Left lung (tissue), 10 donors: ENCODE results near the gene SLC35A4. TPM values are rescaled to one million over a fixed set of nuclear protein-coding genes. Genes with fewer than 3 reads are reported as not detected.

Experiments
- ATAC-seq: fragments of 200-7000 bp; cut with Tn5 transposase; one replicate; pipeline ENCODE4 v1.9.1; 2020; ENCODE audit warnings: moderate library complexity
- DNase-seq, 4 donors: peaks; one replicate each; pipeline ENCODE4 v3.0.0-alpha.2; 2013 to 2020
- H3K27ac ChIP-seq, 2 donors: fragments of 200-600 bp; sonication (generic) in 1 of 2; one replicate each; pipeline versions ENCODE4 v1.5.0 to v1.8.0; 2020 to 2021
- H3K27me3 ChIP-seq, 2 donors: fragments of 200-600 bp; sonication (generic) in 1 of 2; one replicate each; pipeline versions ENCODE4 v1.5.0 to v1.8.0; 2020 to 2021
- H3K36me3 ChIP-seq, 2 donors: fragments of 200-600 bp; sonication (generic) in 1 of 2; one replicate each; pipeline versions ENCODE4 v1.5.0 to v1.8.0; 2020 to 2021
- H3K4me1 ChIP-seq, 2 donors: fragments of 200-600 bp; one replicate each; pipeline ENCODE4 v1.8.0; 2021
- H3K4me3 ChIP-seq, 2 donors: fragments of 200-600 bp; sonication (generic) in 1 of 2; one replicate each; pipeline versions ENCODE4 v1.5.0 to v1.8.0; 2020 to 2021; ENCODE audit warnings: mild to moderate bottlenecking in 1 of 2
- H3K9me3 ChIP-seq, 2 donors: fragments of 200-600 bp; sonication (generic) in 1 of 2; one replicate each; pipeline versions ENCODE4 v1.5.0 to v1.8.0; 2020 to 2021
- intact Hi-C, 2 donors: fragments of 100-400 bp; cut with DNase I; formaldehyde crosslinking; loops; one replicate each; pipeline versions ENCODE4 v1.11.2 to v1.14.2; 2022
- polyA plus RNA-seq, 6 donors: library from polyadenylated mRNA; unstranded; fragments of 120-200 nt; gene quantifications; one replicate each; pipeline ENCODE4 v1.2.1, GENCODE V29; 2013; ENCODE audit not compliant: insufficient read length in 6 of 6
- total RNA-seq, 2 donors: library from RNA; stranded (reverse); fragmentation: NEBNext Ultra II Directional; extraction: Animal tissue kit (Norgen Biotek cat#: 25700); gene quantifications; one replicate each; pipeline ENCODE4 v1.2.1, GENCODE V29; 2021
- TF ChIP-seq, protein P1 (sequence below), 2 donors: fragments of 200-600 bp; sonication (generic) in 1 of 2; IDR thresholded peaks; one replicate each; pipeline versions ENCODE4 v1.5.0 to v1.8.0; 2021; ENCODE audit warnings: antibody characterized with exemption in 2 of 2
- donor health status: DM: no; HTN: yes; CAD: no.
- donor health status: DM: no; HTN: no; CAD: no.

SLC35A4 gene
- total and polyA plus RNA-seq, 8 donors: 63.8 to 82.8 (median 77.6) TPM

GRCh38 chr5:140557965-140558364, 6.7 kb upstream of the SLC35A4 start:
- Histone ChIP-seq H3K4me1 (peaks cover 15 to 58% of the 10 kb centered on the region in 2 donors), H3K9me3 (no peaks in the 10 kb centered on the region), H3K4me3 (peak overlapping the region in 1 of 2 donors; percentile 70), H3K27me3 (no peaks in the 10 kb centered on the region), H3K36me3 (peaks cover 0 to 15% of the 10 kb centered on the region in 2 donors), H3K27ac (peak overlapping the region; percentile 90 to 93)
- no peak for DNase-seq
- intact Hi-C loops: no loop called here
- ATAC-seq: no peak
- TF ChIP-seq, protein P1, sequence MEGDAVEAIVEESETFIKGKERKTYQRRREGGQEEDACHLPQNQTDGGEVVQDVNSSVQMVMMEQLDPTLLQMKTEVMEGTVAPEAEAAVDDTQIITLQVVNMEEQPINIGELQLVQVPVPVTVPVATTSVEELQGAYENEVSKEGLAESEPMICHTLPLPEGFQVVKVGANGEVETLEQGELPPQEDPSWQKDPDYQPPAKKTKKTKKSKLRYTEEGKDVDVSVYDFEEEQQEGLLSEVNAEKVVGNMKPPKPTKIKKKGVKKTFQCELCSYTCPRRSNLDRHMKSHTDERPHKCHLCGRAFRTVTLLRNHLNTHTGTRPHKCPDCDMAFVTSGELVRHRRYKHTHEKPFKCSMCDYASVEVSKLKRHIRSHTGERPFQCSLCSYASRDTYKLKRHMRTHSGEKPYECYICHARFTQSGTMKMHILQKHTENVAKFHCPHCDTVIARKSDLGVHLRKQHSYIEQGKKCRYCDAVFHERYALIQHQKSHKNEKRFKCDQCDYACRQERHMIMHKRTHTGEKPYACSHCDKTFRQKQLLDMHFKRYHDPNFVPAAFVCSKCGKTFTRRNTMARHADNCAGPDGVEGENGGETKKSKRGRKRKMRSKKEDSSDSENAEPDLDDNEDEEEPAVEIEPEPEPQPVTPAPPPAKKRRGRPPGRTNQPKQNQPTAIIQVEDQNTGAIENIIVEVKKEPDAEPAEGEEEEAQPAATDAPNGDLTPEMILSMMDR (IDR thresholded peaks at IDR 0.05): no peak

GRCh38 chr5:140558542-140558941, 6.1 kb upstream of the SLC35A4 start:
- intact Hi-C loops: no loop called here
- no peak overlapping the region for H3K27ac ChIP-seq

GRCh38 chr5:140560227-140560626, 4.4 kb upstream of the SLC35A4 start:
- no peaks in the 10 kb centered on the region for H3K9me3 ChIP-seq
- ATAC-seq (no peak), DNase-seq (no peak)
- H3K27ac ChIP-seq: no peak overlapping the region
- TF ChIP-seq, protein P1 (IDR thresholded peaks at IDR 0.05): no peak
- H3K27me3 ChIP-seq: no peaks in the 10 kb centered on the region
- intact Hi-C loops: no loop called here
- H3K4me3 ChIP-seq: no peak overlapping the region
- peaks cover 0 to 9% of the 10 kb centered on the region in 2 donors for H3K36me3 ChIP-seq
- peaks cover 11 to 47% of the 10 kb centered on the region in 2 donors for H3K4me1 ChIP-seq

More at GRCh38 chr5:140558542-140558941, 6.1 kb upstream of the SLC35A4 start:
- Histone ChIP-seq H3K4me1 (peaks cover 15 to 58% of the 10 kb centered on the region in 2 donors), H3K36me3 (peaks cover 0 to 9% of the 10 kb centered on the region in 2 donors), H3K4me3 (no peak overlapping the region), H3K27me3 (no peaks in the 10 kb centered on the region), H3K9me3 (no peaks in the 10 kb centered on the region)
- TF ChIP-seq, protein P1 (IDR thresholded peaks at IDR 0.05): no peak
- no peak for DNase-seq
- no peak for ATAC-seq

DNA sequence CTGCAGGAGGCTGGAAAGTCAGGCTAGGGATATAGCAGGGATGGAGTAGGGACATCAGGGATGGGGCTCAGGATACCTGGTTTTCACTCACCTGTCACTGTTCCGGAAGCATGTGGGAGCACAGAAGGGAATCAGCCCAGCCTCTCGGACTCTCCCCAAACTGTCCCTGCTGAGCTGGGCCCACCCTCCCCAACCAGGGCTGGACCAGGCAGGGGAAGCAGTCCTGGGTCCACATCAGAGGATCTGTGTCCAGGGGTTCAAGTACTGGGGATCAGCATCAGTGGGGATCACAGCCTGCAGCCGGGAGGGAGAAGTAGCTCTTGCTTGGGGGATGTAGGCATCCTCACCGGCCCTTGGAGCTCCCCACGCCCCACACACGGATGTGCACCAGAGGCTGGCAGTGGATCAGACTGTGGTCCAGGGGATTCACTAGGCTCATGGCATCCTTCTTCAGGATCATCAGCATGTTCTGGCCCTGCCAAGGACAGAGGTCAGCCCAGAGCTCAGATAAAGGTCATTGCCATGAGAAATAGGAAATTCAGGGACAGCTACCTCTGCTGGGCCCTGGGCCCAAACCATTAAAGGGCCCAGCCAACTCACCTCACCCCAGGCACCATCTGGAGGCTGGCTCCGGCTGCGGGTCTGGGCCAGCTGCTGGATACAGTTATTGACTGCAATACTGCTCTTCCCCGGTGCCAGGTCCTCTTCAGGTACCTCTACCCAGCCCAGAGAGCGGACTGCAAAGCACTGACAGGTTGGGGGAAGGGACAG, 2.7 kb upstream of the SLC35A4 start:
- intact Hi-C loops: no loop called here
- Histone ChIP-seq H3K4me1 (peaks cover 16 to 49% of the 10 kb centered on the region in 2 donors), H3K9me3 (no peaks in the 10 kb centered on the region), H3K36me3 (peaks cover 0 to 19% of the 10 kb centered on the region in 2 donors), H3K27me3 (no peaks in the 10 kb centered on the region), H3K27ac (no peak overlapping the region), H3K4me3 (no peak overlapping the region)
- ATAC-seq: no peak
- TF ChIP-seq, protein P1 (IDR thresholded peaks at IDR 0.05): no peak
- no peak for DNase-seq

- TF ChIP-seq, protein P1 (IDR thresholded peaks at IDR 0.05): no peak
- Histone ChIP-seq H3K27ac (peak overlapping the region; percentile 95 to 96), H3K27me3 (no peaks in the 10 kb centered on the region), H3K9me3 (no peaks in the 10 kb centered on the region), H3K4me1 (peaks cover 17 to 56% of the 10 kb centered on the region in 2 donors), H3K36me3 (peaks cover 0 to 32% of the 10 kb centered on the region in 2 donors), H3K4me3 (peak overlapping the region; percentile 66 to 77)
- intact Hi-C loops: no loop called here
- ATAC-seq (no peak), DNase-seq (no peak)
These were observed 1.0 kb upstream of the SLC35A4 start for GRCh38 chr5:140563596-140563995.
